ENCODE measurements around the gene AGL. TPM values are rescaled to one million over a fixed set of nuclear protein-coding genes. Genes with fewer than 3 reads are reported as not detected.

AGL gene
- total and polyA plus RNA-seq, 10 of the 15 experiments (the other 5 are each of a cell fraction or from before 2014, with no cell fraction given) = 5.6 to 21.6 (median 13.7) TPM

DNA sequence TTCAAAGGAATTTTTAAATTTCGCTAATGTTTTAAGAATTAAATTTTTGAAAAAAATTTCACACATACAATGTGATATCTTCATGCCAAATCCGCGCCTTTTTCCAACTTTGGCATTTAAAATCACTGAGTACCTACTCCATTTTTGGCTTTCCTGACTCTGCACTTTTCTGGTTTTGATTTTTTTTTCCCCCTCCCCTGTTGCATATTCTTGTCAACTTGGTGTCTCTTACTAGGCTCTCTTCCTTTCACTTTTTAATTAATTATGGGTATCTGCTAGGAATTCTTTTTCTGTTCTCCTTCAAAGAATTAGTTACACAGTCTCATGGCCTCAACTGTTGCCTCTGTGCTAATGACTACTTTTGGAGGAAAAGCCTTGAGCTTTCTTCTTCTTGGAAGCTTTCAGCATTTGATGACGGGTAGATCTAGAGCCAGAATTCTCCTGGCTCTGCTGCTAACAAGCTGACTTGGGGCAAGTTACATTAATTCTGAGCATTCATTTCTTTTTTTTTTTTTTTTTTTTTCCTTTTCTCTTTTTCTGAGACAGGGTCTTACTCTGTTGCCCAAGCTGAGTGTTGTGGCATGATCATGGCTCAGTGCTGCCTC lies 1.8 kb downstream of the AGL start:
- no peaks in the 10 kb centered on the region; the same call in 2 of the 3 replicates for H3K9me3 ChIP-seq (replicated peaks; ENCODE audit: control insufficient read depth, insufficient read depth, low read length)
- no peak for DNase-seq (ENCODE audit: low read depth, low spot score)
- ChIA-PET CTCF (interaction anchor here (0.6 to 1.5 kb wide), 5 partner anchors 9 to 506 kb away, joined by 3 to 5 read pairs (median 4); no protein-coding TSS in a partner anchor), POLR2A (interaction anchor here (0.6 to 1.6 kb wide), 8 partner anchors 9 to 964 kb away, joined by 3 to 7 read pairs (median 4); no protein-coding TSS in a partner anchor), SMC1A (ENCODE audit: uncharacterized antibody, unreplicated experiment) (interaction anchor here (0.8 to 2.9 kb wide), 6 partner anchors 9 to 364 kb away, joined by 3 to 8 read pairs (median 4); no protein-coding TSS in a partner anchor), RAD21 (ENCODE audit: unreplicated experiment) (interaction anchor here (0.7 to 1.4 kb wide), 5 partner anchors 10 to 414 kb away, joined by 3 to 4 read pairs (median 3); partner anchors contain the start of gene RTCA)
- intact Hi-C loops (cut with micrococcal nuclease; ENCODE audit: unreplicated experiment) (no loop called here), in situ Hi-C loops (cut with MboI) (no loop called here)
- BruUV-seq (replicated peaks) = no TSS peak
- peaks cover 0 to 6% of the 10 kb centered on the region in 2 experiments; a peak in 2 of 4 replicates for H3K36me3 ChIP-seq (ENCODE audit: control insufficient read depth in 2 of 2, insufficient read depth in 2 of 2, low read length in 1 of 2)
- TF ChIP-seq MEF2A (IDR thresholded peaks at IDR 0.05; ENCODE audit: insufficient read depth, low read depth, low read length) (no peak), BHLHE40 (IDR thresholded peaks at IDR 0.05; ENCODE audit: borderline replicate concordance in 1 of 2, low read depth in 2 of 2, low read length in 1 of 2) (no peak), KLF5 (IDR thresholded peaks at IDR 0.05; ENCODE audit: partially characterized antibody) (no peak), RB1 (IDR thresholded peaks at IDR 0.05; ENCODE audit: borderline replicate concordance) (no peak), MTA3 (IDR thresholded peaks at IDR 0.05; ENCODE audit: borderline replicate concordance, low read length) (no peak), SMARCA5 (IDR thresholded peaks at IDR 0.05) (no peak), SMAD1 (IDR thresholded peaks at IDR 0.05; ENCODE audit: low read depth, partially characterized antibody) (no peak), FOXK2 (IDR thresholded peaks at IDR 0.05) (no peak)
- no peak overlapping the region for H3K27ac ChIP-seq (ENCODE audit: control insufficient read depth, insufficient read depth)
- H4K20me1 ChIP-seq (ENCODE audit: control insufficient read depth, insufficient read depth) = no peaks in the 10 kb centered on the region
- WGBS (ENCODE audit: insufficient coverage, insufficient replicate concordance, low lambda C conversion rate, missing lambda C conversion rate) = 98% methylated on average over 4 of the region's 4 CpGs
- peak overlapping the region; percentile 58 for H3K4me2 ChIP-seq (ENCODE audit: control insufficient read depth, insufficient read depth)
- no peaks in the 10 kb centered on the region for H3K27me3 ChIP-seq (replicated peaks in 1 of 2; ENCODE audit: control insufficient read depth in 2 of 2, insufficient read depth in 2 of 2, low read length in 1 of 2)
- ATAC-seq = no peak
- H2AFZ ChIP-seq (ENCODE audit: control insufficient read depth, low read depth, low read length) = no peak overlapping the region; the same call in 1 of the 2 replicates
- H3K4me1 ChIP-seq (ENCODE audit: control insufficient read depth, insufficient read depth, low read length) = no peaks in the 10 kb centered on the region
- peaks cover 10% of the 10 kb centered on the region for H3K79me2 ChIP-seq (ENCODE audit: control insufficient read depth, insufficient read depth, low read length)
- H3K9ac ChIP-seq (ENCODE audit: control insufficient read depth, insufficient read depth, low read length) = no peak overlapping the region; the same call in none of the 2 replicates
- FAIRE-seq = no peak
- H3K4me3 ChIP-seq = peak overlapping the region; percentile 87; the same call in 1 of the 2 replicates

Measured in GM12878 (cell line).